Activated CD8-positive, alpha-beta memory T cell treated with anti-CD3 and anti-CD28 coated beads, Interleukin-2, amount 10 ng/mL, durations not matched to agents 7 days and 5 days (primary cell): Measurements from ENCODE around the gene LONP2. TPM values are rescaled to one million over a fixed set of nuclear protein-coding genes. Genes with fewer than 3 reads are reported as not detected.
A peak's percentile ranks its signal among the peaks of the same experiment; 100 is the strongest.

ENCODE experiments used
- ATAC-seq: fragments of 150-1000 bp; cut with Tn5 transposase; one replicate; pipeline ENCODE4 v1.10.0; 2021; ENCODE audit warnings: moderate library complexity
- CTCF ChIA-PET: fragments of 350-600 bp; sonication (Branson Sonifier 250); formaldehyde crosslinking; loops from one replicate; lab custom pipeline; 2021; ENCODE audit warnings: antibody characterized with exemption; lab: Charles Lee
- DNase-seq: peaks from one replicate; pipeline ENCODE4 v3.0.0-alpha.2; 2020
- H3K27ac Mint-ChIP-seq: one replicate; pipeline ENCODE4 v1.8.0; 2021; ENCODE audit warnings: mild to moderate bottlenecking, mixed read lengths
- H3K27me3 Mint-ChIP-seq: one replicate; pipeline ENCODE4 v1.8.0; 2021; ENCODE audit warnings: mixed read lengths
- H3K36me3 Mint-ChIP-seq: one replicate; pipeline ENCODE4 v1.8.0; 2021; ENCODE audit warnings: mild to moderate bottlenecking, mixed read lengths
- H3K4me1 Mint-ChIP-seq: one replicate; pipeline ENCODE4 v1.8.0; 2021; ENCODE audit warnings: mixed read lengths
- H3K4me3 Mint-ChIP-seq: one replicate; pipeline ENCODE4 v1.8.0; 2021; ENCODE audit warnings: mild to moderate bottlenecking, moderate library complexity, mixed read lengths
- H3K9me3 Mint-ChIP-seq: one replicate; pipeline ENCODE4 v1.8.0; 2022; ENCODE audit warnings: low read depth, mixed read lengths
- total RNA-seq, 2 experiments: library from RNA; stranded (reverse); gene quantifications; one replicate each; pipeline ENCODE4 v1.2.3, GENCODE V29; 2021

Gene LONP2, protein sequence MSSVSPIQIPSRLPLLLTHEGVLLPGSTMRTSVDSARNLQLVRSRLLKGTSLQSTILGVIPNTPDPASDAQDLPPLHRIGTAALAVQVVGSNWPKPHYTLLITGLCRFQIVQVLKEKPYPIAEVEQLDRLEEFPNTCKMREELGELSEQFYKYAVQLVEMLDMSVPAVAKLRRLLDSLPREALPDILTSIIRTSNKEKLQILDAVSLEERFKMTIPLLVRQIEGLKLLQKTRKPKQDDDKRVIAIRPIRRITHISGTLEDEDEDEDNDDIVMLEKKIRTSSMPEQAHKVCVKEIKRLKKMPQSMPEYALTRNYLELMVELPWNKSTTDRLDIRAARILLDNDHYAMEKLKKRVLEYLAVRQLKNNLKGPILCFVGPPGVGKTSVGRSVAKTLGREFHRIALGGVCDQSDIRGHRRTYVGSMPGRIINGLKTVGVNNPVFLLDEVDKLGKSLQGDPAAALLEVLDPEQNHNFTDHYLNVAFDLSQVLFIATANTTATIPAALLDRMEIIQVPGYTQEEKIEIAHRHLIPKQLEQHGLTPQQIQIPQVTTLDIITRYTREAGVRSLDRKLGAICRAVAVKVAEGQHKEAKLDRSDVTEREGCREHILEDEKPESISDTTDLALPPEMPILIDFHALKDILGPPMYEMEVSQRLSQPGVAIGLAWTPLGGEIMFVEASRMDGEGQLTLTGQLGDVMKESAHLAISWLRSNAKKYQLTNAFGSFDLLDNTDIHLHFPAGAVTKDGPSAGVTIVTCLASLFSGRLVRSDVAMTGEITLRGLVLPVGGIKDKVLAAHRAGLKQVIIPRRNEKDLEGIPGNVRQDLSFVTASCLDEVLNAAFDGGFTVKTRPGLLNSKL
- 10 to 100 TPM; 50.6 to 54.3 TPM for total RNA-seq

GRCh38 chr16:48244080-48244862 is at the start of gene LONP2:
Gene LONP2, plus strand, starts transcription at chr16:48244300. Its CDS starts 89 bp downstream, at chr16:48244389.
- ATAC-seq (peak; percentile 98), DNase-seq (peak; percentile 94)
- H3K27ac Mint-ChIP-seq: peak within 1 kb of the TSS; percentile 92
- H3K4me3 Mint-ChIP-seq: peak within 1 kb of the TSS; percentile 96
- peaks cover 42% of the 10 kb centered on the region for H3K4me1 Mint-ChIP-seq
- H3K27me3 Mint-ChIP-seq: no peaks in the 10 kb centered on the region
- peaks cover 2% of the 10 kb centered on the region for H3K36me3 Mint-ChIP-seq
- H3K9me3 Mint-ChIP-seq: no peaks in the 10 kb centered on the region
- CTCF ChIA-PET: interaction anchor here (1.0 to 1.8 kb wide), 2 partner anchors 379 to 386 kb away, joined by 3 to 7 read pairs; no protein-coding TSS in a partner anchor

GRCh38 chr16:48194828-48195556 is 49.1 kb upstream of the LONP2 start:
- Mint-ChIP-seq H3K27me3 (peaks cover 11% of the 10 kb centered on the region), H3K27ac (no peak overlapping the region), H3K4me1 (peaks cover under 1% of the 10 kb centered on the region), H3K9me3 (no peaks in the 10 kb centered on the region), H3K4me3 (no peak overlapping the region), H3K36me3 (no peaks in the 10 kb centered on the region)
- ATAC-seq (no peak), DNase-seq (no peak)
- CTCF ChIA-PET: no interaction called here

DNA sequence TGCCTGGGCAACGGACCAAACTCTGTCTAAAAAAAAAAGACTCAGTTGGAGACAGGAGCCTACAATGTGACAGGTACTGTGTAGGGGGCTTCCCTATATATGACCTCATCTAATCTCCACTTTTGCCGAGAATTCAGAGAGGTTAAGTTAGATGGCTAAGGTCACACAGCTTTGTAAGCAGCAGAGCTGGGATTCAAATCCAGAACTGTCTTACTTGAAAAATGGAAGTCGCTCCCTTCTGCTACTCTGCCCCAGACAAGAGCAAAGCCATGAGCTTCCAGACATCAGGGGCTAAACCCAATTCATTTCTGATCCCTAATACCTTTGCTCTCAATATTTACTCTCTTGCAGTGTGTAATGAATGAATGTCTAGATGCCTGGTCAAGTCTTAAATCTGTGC is 46.8 kb upstream of the LONP2 start:
- H3K27ac Mint-ChIP-seq: no peak overlapping the region
- H3K4me3 Mint-ChIP-seq: no peak overlapping the region
- H3K4me1 Mint-ChIP-seq: no peaks in the 10 kb centered on the region
- no peak for ATAC-seq
- no peak for DNase-seq
- CTCF ChIA-PET: no interaction called here
- no peaks in the 10 kb centered on the region for H3K36me3 Mint-ChIP-seq
- peaks cover 21% of the 10 kb centered on the region for H3K27me3 Mint-ChIP-seq
- no peaks in the 10 kb centered on the region for H3K9me3 Mint-ChIP-seq

DNA sequence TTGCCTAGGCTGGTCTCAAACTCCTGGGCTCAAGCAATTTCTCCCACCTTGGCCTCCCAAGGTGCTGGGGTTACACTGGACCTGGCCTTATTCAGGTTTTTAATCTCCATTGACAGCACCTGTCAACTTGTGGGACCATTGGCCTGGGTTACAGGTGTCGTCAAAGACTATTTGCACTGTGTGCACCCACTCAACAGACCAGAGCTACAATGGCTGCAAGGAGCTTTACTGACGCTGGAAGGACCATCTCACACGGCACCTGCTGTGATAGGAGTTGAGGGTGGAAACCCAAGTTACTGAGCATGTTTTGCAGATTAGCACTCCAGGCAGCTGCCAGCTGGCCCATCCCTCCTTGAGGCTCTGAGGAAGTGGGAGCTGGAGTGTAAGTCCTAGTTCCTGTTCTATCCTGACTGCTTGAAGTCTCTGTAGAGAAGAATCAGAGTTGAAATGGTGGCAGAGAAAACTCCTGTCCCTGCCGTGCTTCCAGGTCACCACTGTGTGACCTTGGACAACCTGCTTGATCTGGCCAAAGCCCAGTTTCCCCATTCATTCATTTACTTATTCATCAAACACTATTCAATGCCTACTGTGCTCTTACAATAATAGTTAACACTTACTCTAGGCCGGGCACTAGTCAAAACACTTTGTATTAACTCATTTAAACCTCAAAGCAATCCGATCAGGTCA is 42.4 kb upstream of the LONP2 start:
- no peaks in the 10 kb centered on the region for H3K9me3 Mint-ChIP-seq
- H3K27ac Mint-ChIP-seq: no peak overlapping the region
- no peak for ATAC-seq
- H3K27me3 Mint-ChIP-seq: peaks cover 27% of the 10 kb centered on the region
- CTCF ChIA-PET: no interaction called here
- no peaks in the 10 kb centered on the region for H3K36me3 Mint-ChIP-seq
- no peak overlapping the region for H3K4me3 Mint-ChIP-seq
- no peak for DNase-seq
- no peaks in the 10 kb centered on the region for H3K4me1 Mint-ChIP-seq

GRCh38 chr16:48203974-48204824 is 39.9 kb upstream of the LONP2 start:
- no peak overlapping the region for H3K4me3 Mint-ChIP-seq
- CTCF ChIA-PET: no interaction called here
- H3K36me3 Mint-ChIP-seq: no peaks in the 10 kb centered on the region
- no peak overlapping the region for H3K27ac Mint-ChIP-seq
- DNase-seq: no peak
- no peaks in the 10 kb centered on the region for H3K4me1 Mint-ChIP-seq
- ATAC-seq: no peak
- H3K9me3 Mint-ChIP-seq: no peaks in the 10 kb centered on the region
- peaks cover 28% of the 10 kb centered on the region for H3K27me3 Mint-ChIP-seq

DNA sequence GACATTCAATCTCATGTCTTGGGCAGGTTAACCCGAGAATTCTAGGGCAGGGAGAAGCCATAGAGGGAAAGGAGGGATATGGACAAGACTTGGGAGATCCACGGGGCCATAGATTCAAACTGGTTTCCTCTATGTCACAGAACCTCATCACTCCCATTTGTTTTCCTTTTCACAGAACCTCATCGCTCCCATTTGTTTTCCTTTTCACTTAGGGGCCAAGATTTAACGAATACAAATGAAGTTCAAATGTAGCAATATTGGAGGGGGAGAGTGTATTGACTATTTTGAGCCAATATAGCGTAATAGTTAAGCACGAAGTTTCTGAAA is 39.3 kb upstream of the LONP2 start:
- no peak overlapping the region for H3K27ac Mint-ChIP-seq
- H3K9me3 Mint-ChIP-seq: no peaks in the 10 kb centered on the region
- H3K4me1 Mint-ChIP-seq: no peaks in the 10 kb centered on the region
- no peak overlapping the region for H3K4me3 Mint-ChIP-seq
- CTCF ChIA-PET: no interaction called here
- no peak for DNase-seq
- peaks cover 28% of the 10 kb centered on the region for H3K27me3 Mint-ChIP-seq
- no peak for ATAC-seq
- H3K36me3 Mint-ChIP-seq: no peaks in the 10 kb centered on the region

- H3K36me3 Mint-ChIP-seq: no peaks in the 10 kb centered on the region
- ATAC-seq (no peak), DNase-seq (no peak)
- no peak overlapping the region for H3K27ac Mint-ChIP-seq
- no peak overlapping the region for H3K4me3 Mint-ChIP-seq
- H3K27me3 Mint-ChIP-seq: peaks cover 21% of the 10 kb centered on the region
- no peaks in the 10 kb centered on the region for H3K9me3 Mint-ChIP-seq
- CTCF ChIA-PET: interaction anchor here (1.4 kb wide), 1 partner anchor 26 kb away, joined by 3 read pairs; no protein-coding TSS in a partner anchor
- no peaks in the 10 kb centered on the region for H3K4me1 Mint-ChIP-seq
Measured at GRCh38 chr16:48206594-48207242, 37.4 kb upstream of the LONP2 start.

DNA sequence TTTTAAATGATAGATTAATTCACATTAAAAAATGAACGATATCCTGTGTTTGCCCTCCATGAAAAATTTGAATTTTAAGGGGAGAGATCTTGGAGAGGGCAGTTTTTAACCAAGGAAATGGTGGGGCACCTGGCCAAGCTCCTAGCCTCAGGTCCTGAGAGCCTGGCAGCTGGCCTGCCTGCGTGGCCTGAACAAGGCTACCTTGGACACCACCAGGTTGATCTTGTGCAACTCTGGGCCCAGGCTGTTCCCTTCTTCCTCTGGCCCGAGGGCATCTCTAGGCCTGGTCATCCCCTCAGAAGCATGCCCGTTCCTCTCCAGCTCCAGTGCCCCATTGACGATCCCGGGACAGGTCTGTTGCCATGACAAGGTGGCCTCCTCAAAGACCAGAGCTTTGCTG is 33.4 kb upstream of the LONP2 start:
- CTCF ChIA-PET: no interaction called here
- H3K27ac Mint-ChIP-seq: no peak overlapping the region

GRCh38 chr16:48212033-48212432 is 32.1 kb upstream of the LONP2 start:
- no peaks in the 10 kb centered on the region for H3K36me3 Mint-ChIP-seq
- no peaks in the 10 kb centered on the region for H3K4me1 Mint-ChIP-seq
- no peak for DNase-seq
- no peak overlapping the region for H3K4me3 Mint-ChIP-seq
- CTCF ChIA-PET: no interaction called here
- peaks cover 9% of the 10 kb centered on the region for H3K27me3 Mint-ChIP-seq
- H3K9me3 Mint-ChIP-seq: no peaks in the 10 kb centered on the region
- H3K27ac Mint-ChIP-seq: no peak overlapping the region
- ATAC-seq: no peak

More for the DNA sequence above, 33.4 kb upstream of the LONP2 start:
- Mint-ChIP-seq H3K4me1 (no peaks in the 10 kb centered on the region), H3K36me3 (no peaks in the 10 kb centered on the region), H3K27me3 (peaks cover 14% of the 10 kb centered on the region), H3K4me3 (no peak overlapping the region), H3K9me3 (no peaks in the 10 kb centered on the region)
- no peak for DNase-seq
- ATAC-seq: no peak

DNA sequence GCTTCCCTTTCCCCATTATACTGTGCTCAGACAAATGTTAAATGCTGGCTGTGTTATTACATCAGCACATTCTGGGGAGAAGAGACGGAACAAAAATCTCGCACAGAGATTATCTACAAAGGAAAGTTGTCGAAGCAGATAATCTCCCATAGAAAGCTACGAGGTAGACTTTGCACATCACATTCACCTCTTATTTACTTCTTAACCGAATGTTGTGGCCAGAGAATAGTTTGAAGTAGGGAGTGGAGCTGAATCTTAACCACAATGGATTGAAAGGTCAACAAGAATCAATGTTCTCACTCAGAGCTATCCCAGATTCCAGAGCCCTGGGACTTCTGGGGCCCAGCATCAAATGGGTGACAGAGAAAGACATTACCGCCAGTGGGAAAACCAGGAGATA is 28.4 kb upstream of the LONP2 start:
- Mint-ChIP-seq H3K27me3 (peaks cover 2% of the 10 kb centered on the region), H3K4me1 (no peaks in the 10 kb centered on the region), H3K36me3 (no peaks in the 10 kb centered on the region), H3K27ac (no peak overlapping the region), H3K4me3 (no peak overlapping the region), H3K9me3 (no peaks in the 10 kb centered on the region)
- ATAC-seq (no peak), DNase-seq (no peak)
- CTCF ChIA-PET: no interaction called here

DNA sequence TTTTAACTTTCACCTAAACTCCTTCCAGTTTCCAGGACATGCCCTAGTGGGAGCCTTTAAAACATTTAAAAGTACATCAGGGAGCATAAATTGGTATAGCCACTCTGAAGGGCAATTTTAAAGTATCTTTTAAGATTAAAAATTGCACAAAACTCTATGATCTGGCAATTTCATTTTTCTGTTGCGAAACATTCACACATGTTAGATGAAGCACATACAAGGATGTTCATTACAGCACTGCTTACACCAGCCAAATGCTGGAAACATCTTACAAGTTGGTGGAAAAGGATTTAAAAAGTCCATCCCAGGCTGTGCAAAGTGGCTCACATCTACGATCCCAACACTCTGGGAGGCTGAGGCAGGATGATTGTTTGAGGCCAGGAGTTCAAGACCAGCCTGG is 26.4 kb upstream of the LONP2 start:
- no peak overlapping the region for H3K27ac Mint-ChIP-seq
- no peaks in the 10 kb centered on the region for H3K4me1 Mint-ChIP-seq
- no peaks in the 10 kb centered on the region for H3K9me3 Mint-ChIP-seq
- H3K4me3 Mint-ChIP-seq: no peak overlapping the region
- no peaks in the 10 kb centered on the region for H3K36me3 Mint-ChIP-seq
- peaks cover 2% of the 10 kb centered on the region for H3K27me3 Mint-ChIP-seq
- no peak for DNase-seq
- CTCF ChIA-PET: no interaction called here
- no peak for ATAC-seq
